ENCODE results near the gene CBX1.
"Not testable (repeated sequence)": the region's sequence is repeated elsewhere in the genome, so short reads cannot be mapped to it uniquely, and the experiment has no call there.

CBX1 gene

DNA sequence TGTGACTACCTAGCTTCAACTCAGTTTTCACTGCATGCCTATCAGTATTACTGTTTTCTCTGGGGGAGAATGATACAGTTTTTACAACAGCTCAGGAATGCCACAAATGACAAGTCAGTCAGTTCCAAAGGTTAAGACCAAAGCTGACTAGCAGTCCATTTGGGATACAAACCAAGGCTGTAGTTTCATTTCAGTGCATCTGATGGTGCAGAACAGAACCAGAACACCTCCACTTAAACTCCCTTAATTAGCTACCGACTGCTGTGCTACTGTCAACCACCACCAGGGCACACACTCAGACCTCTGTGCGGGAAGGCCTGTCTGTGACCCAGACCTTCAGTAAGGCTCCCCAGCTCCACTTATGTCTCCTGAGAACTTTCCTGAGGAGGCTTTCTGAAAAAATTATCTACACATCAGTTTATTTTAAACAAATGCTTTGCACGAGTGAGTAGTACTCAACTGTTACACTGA is 32.8 kb downstream of the CBX1 start:
- Histone ChIP-seq H3K36me3 (ENCODE audit: control insufficient read depth in 1 of 2, insufficient read depth in 2 of 2, low read length in 2 of 2) (peaks cover 21 to 38% of the 10 kb centered on the region in 2 donors), H3K27me3 (ENCODE audit: low read depth, low read length) (no peaks in the 10 kb centered on the region), H3K9me3 (ENCODE audit: control insufficient read depth in 1 of 2, low read length in 2 of 2) (no peaks in the 10 kb centered on the region), H3K4me3 (ENCODE audit: low read depth in 1 of 2, low read length in 2 of 2) (no peak overlapping the region), H3K4me1 (ENCODE audit: control insufficient read depth in 1 of 2, insufficient read depth in 2 of 2, low read length in 2 of 2) (no peaks in the 10 kb centered on the region), H3K27ac (ENCODE audit: low read length) (no peak overlapping the region)

DNA sequence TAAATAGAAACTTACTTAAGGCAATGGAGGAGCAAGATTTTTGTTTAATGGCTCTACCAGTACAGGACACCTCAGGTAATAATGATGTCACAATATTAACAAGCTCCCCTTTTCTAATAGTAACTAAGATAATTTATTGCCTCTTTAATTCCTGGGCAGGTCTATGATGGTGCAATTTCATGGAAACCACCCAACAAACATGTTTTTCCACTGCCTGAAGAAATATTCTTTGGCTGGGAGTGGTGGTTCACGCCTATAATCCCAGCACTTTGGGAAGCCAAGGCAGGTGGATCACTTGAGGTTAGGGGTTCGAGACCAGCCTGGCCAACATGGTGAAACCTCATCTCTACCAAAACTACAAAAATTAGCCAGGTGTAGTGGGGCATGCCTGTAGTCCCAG is 33.5 kb downstream of the CBX1 start:
- peaks cover 28 to 38% of the 10 kb centered on the region in 2 donors for H3K36me3 ChIP-seq (ENCODE audit: control insufficient read depth in 1 of 2, insufficient read depth in 2 of 2, low read length in 2 of 2)
- not testable (repeated sequence) for H3K4me3 ChIP-seq (ENCODE audit: low read depth in 1 of 2, low read length in 2 of 2); H3K27me3 ChIP-seq (ENCODE audit: low read depth, low read length); H3K27ac ChIP-seq (ENCODE audit: low read length); H3K9me3 ChIP-seq (ENCODE audit: control insufficient read depth in 1 of 2, low read length in 2 of 2); H3K4me1 ChIP-seq (ENCODE audit: control insufficient read depth in 1 of 2, insufficient read depth in 2 of 2, low read length in 2 of 2)

DNA sequence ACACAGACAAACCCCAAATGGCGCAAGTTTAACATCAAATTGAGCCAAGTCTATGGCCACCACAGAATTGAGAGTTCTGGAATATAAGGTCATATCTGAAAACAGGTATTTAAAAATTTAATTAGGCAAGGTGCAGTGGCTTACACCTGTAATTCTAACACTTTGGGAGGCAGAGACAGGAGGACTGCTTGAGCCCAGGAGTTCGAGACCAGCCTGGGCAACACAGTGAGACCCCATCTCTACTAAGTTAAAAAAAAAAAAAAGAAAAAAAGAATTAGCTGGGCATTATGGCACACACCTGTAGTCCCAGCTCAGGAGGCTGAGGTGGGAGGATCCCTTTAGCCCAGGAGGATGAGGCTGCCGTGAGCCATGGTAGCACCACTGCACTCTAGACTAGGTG is 34.0 kb downstream of the CBX1 start:
- H3K4me1 ChIP-seq (ENCODE audit: control insufficient read depth in 1 of 2, insufficient read depth in 2 of 2, low read length in 2 of 2), result no peaks in the 10 kb centered on the region
- no peak overlapping the region for H3K4me3 ChIP-seq (ENCODE audit: low read depth in 1 of 2, low read length in 2 of 2)
- H3K9me3 ChIP-seq (ENCODE audit: control insufficient read depth in 1 of 2, low read length in 2 of 2), result no peaks in the 10 kb centered on the region
- no peaks in the 10 kb centered on the region for H3K27me3 ChIP-seq (ENCODE audit: low read depth, low read length)
- H3K27ac ChIP-seq (ENCODE audit: low read length), result no peak overlapping the region
- H3K36me3 ChIP-seq (ENCODE audit: control insufficient read depth in 1 of 2, insufficient read depth in 2 of 2, low read length in 2 of 2), result peaks cover 32 to 41% of the 10 kb centered on the region in 2 donors

DNA sequence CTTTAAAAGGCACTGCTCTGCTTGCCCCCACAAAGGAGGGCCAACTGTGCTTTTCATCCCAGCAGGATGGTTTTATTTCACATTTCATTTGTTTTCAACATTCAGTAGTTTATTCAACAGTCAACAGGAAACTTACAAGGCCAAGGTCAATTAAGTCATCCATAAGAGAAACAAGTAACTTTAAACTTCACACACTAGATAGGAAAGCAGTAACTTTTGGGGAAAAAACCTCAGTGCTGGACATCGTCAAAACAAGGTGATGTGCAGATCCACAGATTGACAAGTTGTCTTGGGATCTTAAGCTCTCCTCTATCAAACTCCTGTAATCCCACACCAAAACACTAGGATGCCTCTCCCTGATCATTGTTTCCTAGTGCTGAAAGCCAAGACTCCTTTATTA is 34.6 kb downstream of the CBX1 start:
- Histone ChIP-seq H3K4me1 (ENCODE audit: control insufficient read depth in 1 of 2, insufficient read depth in 2 of 2, low read length in 2 of 2) (no peaks in the 10 kb centered on the region), H3K4me3 (ENCODE audit: low read depth in 1 of 2, low read length in 2 of 2) (no peak overlapping the region), H3K9me3 (ENCODE audit: control insufficient read depth in 1 of 2, low read length in 2 of 2) (no peaks in the 10 kb centered on the region), H3K27ac (ENCODE audit: low read length) (no peak overlapping the region), H3K27me3 (ENCODE audit: low read depth, low read length) (no peaks in the 10 kb centered on the region), H3K36me3 (ENCODE audit: control insufficient read depth in 1 of 2, insufficient read depth in 2 of 2, low read length in 2 of 2) (peaks cover 33 to 46% of the 10 kb centered on the region in 2 donors)

DNA sequence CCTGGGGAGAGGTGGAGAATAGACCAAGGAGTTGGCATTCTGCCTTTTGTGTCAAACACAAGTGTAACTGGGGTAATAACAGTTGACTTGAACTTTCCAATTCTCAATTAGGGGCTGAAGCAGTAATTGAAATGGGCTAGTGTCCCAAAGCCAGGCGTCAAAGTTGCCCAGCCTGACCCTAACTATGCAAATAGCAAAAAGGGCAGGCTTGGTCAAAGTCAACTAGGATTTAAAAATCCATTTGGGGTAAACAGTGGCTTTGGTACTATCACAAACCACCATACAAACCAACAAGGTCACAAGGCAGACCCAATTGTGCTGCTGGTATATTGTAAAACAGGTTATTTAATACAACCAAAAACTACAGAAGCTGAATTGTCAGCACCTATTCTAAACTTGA is 35.1 kb downstream of the CBX1 start:
- Histone ChIP-seq H3K27me3 (ENCODE audit: low read depth, low read length) (no peaks in the 10 kb centered on the region), H3K4me1 (ENCODE audit: control insufficient read depth in 1 of 2, insufficient read depth in 2 of 2, low read length in 2 of 2) (no peaks in the 10 kb centered on the region), H3K9me3 (ENCODE audit: control insufficient read depth in 1 of 2, low read length in 2 of 2) (no peaks in the 10 kb centered on the region), H3K27ac (ENCODE audit: low read length) (no peak overlapping the region), H3K4me3 (ENCODE audit: low read depth in 1 of 2, low read length in 2 of 2) (no peak overlapping the region), H3K36me3 (ENCODE audit: control insufficient read depth in 1 of 2, insufficient read depth in 2 of 2, low read length in 2 of 2) (peaks cover 28 to 46% of the 10 kb centered on the region in 2 donors)

DNA sequence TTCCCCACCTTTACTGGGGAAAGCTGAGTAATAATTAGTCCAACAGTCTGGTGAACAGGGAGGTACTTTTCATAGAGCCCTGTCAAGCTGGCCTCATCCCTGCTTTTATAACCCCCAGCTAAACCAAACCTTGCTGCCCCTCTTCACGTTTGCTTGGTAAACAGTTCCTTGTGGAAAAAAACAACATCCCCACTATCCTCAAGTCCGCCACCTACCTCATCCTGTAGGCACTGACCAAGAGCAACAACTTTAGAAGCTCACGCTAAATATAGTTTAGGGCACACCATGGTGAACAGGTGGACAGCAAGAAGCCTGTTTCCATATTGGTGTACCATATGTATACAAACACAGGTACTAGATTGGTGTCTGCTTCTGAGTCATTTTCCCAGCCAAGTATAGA is 36.6 kb downstream of the CBX1 start:
- Histone ChIP-seq H3K9me3 (ENCODE audit: control insufficient read depth in 1 of 2, low read length in 2 of 2) (no peaks in the 10 kb centered on the region), H3K27ac (ENCODE audit: low read length) (no peak overlapping the region), H3K4me3 (ENCODE audit: low read depth in 1 of 2, low read length in 2 of 2) (no peak overlapping the region), H3K36me3 (ENCODE audit: control insufficient read depth in 1 of 2, insufficient read depth in 2 of 2, low read length in 2 of 2) (peaks cover 39 to 47% of the 10 kb centered on the region in 2 donors), H3K4me1 (ENCODE audit: control insufficient read depth in 1 of 2, insufficient read depth in 2 of 2, low read length in 2 of 2) (no peaks in the 10 kb centered on the region), H3K27me3 (ENCODE audit: low read depth, low read length) (no peaks in the 10 kb centered on the region)

DNA sequence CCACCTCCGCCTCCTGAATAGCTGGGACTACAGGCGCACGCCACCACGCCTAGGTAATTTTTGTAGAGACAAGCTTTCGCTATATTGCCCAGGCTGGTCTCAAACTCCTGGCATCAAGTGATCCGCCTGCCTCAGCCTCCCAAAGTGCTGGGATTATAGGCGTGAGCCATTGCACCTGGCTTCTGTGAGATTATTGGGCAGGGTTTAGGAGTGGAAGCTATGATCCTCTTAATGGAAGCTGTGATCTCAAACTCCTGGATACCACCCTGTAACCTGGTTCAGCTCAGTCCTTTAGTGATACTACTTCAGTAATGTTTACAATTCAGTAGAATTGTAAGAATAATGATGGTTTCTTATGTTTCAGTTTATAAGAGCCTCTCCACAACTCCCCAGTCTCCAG is 39.0 kb downstream of the CBX1 start:
- Histone ChIP-seq H3K9me3 (ENCODE audit: control insufficient read depth in 1 of 2, low read length in 2 of 2) (no peaks in the 10 kb centered on the region), H3K27ac (ENCODE audit: low read length) (no peak overlapping the region), H3K4me3 (ENCODE audit: low read depth in 1 of 2, low read length in 2 of 2) (no peak overlapping the region), H3K27me3 (ENCODE audit: low read depth, low read length) (no peaks in the 10 kb centered on the region), H3K36me3 (ENCODE audit: control insufficient read depth in 1 of 2, insufficient read depth in 2 of 2, low read length in 2 of 2) (peaks cover 53 to 65% of the 10 kb centered on the region in 2 donors), H3K4me1 (ENCODE audit: control insufficient read depth in 1 of 2, insufficient read depth in 2 of 2, low read length in 2 of 2) (no peaks in the 10 kb centered on the region)

DNA sequence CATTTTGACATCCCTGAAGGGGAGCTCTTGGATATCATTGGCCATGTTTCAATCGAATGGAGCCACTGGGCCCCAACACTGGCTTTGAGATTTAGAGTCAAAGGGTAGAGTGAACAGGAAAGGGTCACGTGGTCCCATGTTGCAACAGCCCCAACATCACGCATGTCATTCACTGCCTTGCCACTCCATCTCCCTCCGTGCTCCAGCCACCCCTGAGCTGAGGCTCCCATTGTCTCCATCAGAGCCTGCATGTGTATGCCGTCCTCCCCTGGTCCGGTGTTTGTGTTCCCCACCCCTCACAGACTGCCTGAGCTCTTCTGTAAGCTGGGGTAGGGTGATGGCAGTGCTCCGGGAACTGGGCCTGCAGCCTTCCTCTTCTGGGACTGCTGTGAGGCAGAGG is 41.0 kb downstream of the CBX1 start:
- Histone ChIP-seq H3K27ac (ENCODE audit: low read length) (no peak overlapping the region), H3K4me1 (ENCODE audit: control insufficient read depth in 1 of 2, insufficient read depth in 2 of 2, low read length in 2 of 2) (peaks cover 0 to 6% of the 10 kb centered on the region in 2 donors), H3K9me3 (ENCODE audit: control insufficient read depth in 1 of 2, low read length in 2 of 2) (no peaks in the 10 kb centered on the region), H3K4me3 (ENCODE audit: low read depth in 1 of 2, low read length in 2 of 2) (no peak overlapping the region), H3K27me3 (ENCODE audit: low read depth, low read length) (no peaks in the 10 kb centered on the region), H3K36me3 (ENCODE audit: control insufficient read depth in 1 of 2, insufficient read depth in 2 of 2, low read length in 2 of 2) (peaks cover 64 to 69% of the 10 kb centered on the region in 2 donors)

DNA sequence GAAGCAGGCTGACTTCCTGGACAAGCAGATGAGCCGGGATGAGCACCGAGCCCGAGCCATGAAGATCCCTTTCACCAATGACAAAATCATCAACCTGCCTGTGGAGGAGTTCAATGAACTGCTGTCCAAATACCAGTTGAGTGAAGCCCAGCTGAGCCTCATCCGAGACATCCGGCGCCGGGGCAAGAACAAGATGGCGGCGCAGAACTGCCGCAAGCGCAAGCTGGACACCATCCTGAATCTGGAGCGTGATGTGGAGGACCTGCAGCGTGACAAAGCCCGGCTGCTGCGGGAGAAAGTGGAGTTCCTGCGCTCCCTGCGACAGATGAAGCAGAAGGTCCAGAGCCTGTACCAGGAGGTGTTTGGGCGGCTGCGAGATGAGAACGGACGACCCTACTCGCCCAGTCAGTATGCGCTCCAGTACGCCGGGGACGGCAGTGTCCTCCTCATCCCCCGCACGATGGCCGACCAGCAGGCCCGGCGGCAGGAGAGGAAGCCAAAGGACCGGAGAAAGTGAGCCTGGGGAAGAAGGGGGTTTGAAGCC is 42.1 kb downstream of the CBX1 start:
- no peaks in the 10 kb centered on the region for H3K9me3 ChIP-seq (ENCODE audit: control insufficient read depth in 1 of 2, low read length in 2 of 2)
- no peak overlapping the region for H3K4me3 ChIP-seq (ENCODE audit: low read depth in 1 of 2, low read length in 2 of 2)
- H3K27ac ChIP-seq (ENCODE audit: low read length), result no peak overlapping the region
- peaks cover 0 to 17% of the 10 kb centered on the region in 2 donors for H3K4me1 ChIP-seq (ENCODE audit: control insufficient read depth in 1 of 2, insufficient read depth in 2 of 2, low read length in 2 of 2)
- peaks cover 53 to 73% of the 10 kb centered on the region in 2 donors for H3K36me3 ChIP-seq (ENCODE audit: control insufficient read depth in 1 of 2, insufficient read depth in 2 of 2, low read length in 2 of 2)
- H3K27me3 ChIP-seq (ENCODE audit: low read depth, low read length), result no peaks in the 10 kb centered on the region

DNA sequence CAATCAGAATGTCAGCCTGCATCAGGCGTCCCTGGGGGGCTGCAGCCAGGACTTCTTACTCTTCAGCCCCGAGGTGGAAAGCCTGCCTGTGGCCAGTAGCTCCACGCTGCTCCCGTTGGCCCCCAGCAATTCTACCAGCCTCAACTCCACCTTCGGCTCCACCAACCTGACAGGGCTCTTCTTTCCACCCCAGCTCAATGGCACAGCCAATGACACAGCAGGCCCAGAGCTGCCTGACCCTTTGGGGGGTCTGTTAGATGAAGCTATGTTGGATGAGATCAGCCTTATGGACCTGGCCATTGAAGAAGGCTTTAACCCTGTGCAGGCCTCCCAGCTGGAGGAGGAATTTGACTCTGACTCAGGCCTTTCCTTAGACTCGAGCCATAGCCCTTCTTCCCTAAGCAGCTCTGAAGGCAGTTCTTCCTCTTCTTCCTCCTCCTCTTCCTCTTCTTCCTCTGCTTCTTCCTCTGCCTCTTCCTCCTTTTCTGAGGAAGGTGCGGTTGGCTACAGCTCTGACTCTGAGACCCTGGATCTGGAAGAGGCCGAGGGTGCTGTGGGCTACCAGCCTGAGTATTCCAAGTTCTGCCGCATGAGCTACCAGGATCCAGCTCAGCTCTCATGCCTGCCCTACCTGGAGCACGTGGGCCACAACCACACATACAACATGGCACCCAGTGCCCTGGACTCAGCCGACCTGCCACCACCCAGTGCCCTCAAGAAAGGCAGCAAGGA is 42.7 kb downstream of the CBX1 start:
- Histone ChIP-seq H3K4me1 (ENCODE audit: control insufficient read depth in 1 of 2, insufficient read depth in 2 of 2, low read length in 2 of 2) (peaks cover 5 to 23% of the 10 kb centered on the region in 2 donors), H3K27ac (ENCODE audit: low read length) (no peak overlapping the region), H3K36me3 (ENCODE audit: control insufficient read depth in 1 of 2, insufficient read depth in 2 of 2, low read length in 2 of 2) (peaks cover 51 to 71% of the 10 kb centered on the region in 2 donors), H3K27me3 (ENCODE audit: low read depth, low read length) (no peaks in the 10 kb centered on the region), H3K9me3 (ENCODE audit: control insufficient read depth in 1 of 2, low read length in 2 of 2) (no peaks in the 10 kb centered on the region), H3K4me3 (ENCODE audit: low read depth in 1 of 2, low read length in 2 of 2) (no peak overlapping the region)

DNA sequence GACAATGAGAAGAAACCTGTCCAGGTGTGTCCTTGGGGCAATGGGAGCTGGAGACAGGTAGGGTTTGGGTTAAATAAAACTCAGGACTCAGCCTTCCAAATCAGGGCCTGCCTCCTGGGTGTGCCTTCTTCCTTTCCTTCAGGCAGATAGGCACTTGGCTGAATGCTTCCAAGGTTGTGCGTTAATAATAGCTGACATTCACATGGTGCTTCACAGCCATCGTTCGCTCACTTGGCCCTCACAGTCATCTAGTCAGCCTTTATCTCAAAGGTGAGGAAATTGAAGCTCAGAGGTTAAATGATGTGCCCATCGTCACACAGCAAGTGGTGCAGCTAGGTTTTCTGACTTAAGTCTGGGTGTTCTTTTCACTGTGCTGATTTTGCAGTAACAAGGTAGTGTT is 43.7 kb downstream of the CBX1 start:
- no peaks in the 10 kb centered on the region for H3K27me3 ChIP-seq (ENCODE audit: low read depth, low read length)
- H3K4me3 ChIP-seq (ENCODE audit: low read depth in 1 of 2, low read length in 2 of 2), result no peak overlapping the region
- H3K36me3 ChIP-seq (ENCODE audit: control insufficient read depth in 1 of 2, insufficient read depth in 2 of 2, low read length in 2 of 2), result peaks cover 51 to 63% of the 10 kb centered on the region in 2 donors
- H3K4me1 ChIP-seq (ENCODE audit: control insufficient read depth in 1 of 2, insufficient read depth in 2 of 2, low read length in 2 of 2), result peaks cover 14 to 33% of the 10 kb centered on the region in 2 donors
- no peak overlapping the region for H3K27ac ChIP-seq (ENCODE audit: low read length)
- H3K9me3 ChIP-seq (ENCODE audit: control insufficient read depth in 1 of 2, low read length in 2 of 2), result no peaks in the 10 kb centered on the region

DNA sequence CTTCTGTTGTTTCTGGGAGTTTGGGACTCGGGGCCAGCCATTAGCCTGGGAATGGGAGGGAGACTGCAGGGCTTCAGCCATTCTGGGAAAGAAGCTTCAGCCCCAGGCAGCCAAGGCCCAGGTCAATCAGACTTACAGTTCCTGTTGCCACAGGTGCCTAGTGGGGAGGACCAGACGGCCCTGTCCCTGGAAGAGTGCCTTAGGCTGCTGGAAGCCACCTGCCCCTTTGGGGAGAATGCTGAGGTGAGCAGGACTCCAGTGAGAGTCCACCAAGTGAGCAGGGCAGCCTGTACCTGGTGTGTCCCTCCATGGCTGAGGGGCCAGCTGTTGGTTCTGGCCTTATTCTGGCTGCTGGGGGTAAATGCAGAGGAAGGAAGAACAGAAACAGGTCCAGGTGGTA is 44.4 kb downstream of the CBX1 start:
- no peak overlapping the region for H3K27ac ChIP-seq (ENCODE audit: low read length)
- H3K9me3 ChIP-seq (ENCODE audit: control insufficient read depth in 1 of 2, low read length in 2 of 2), result no peaks in the 10 kb centered on the region
- no peaks in the 10 kb centered on the region for H3K27me3 ChIP-seq (ENCODE audit: low read depth, low read length)
- H3K4me1 ChIP-seq (ENCODE audit: control insufficient read depth in 1 of 2, insufficient read depth in 2 of 2, low read length in 2 of 2), result peaks cover 20 to 40% of the 10 kb centered on the region in 2 donors
- H3K36me3 ChIP-seq (ENCODE audit: control insufficient read depth in 1 of 2, insufficient read depth in 2 of 2, low read length in 2 of 2), result peaks cover 45 to 66% of the 10 kb centered on the region in 2 donors
- no peak overlapping the region for H3K4me3 ChIP-seq (ENCODE audit: low read depth in 1 of 2, low read length in 2 of 2)

All from muscle layer of duodenum (tissue), 2 donors.